Thoracic aorta (tissue), 2 donors: ENCODE measurements around the gene SUPT4H1. TPM values are rescaled to one million over a fixed set of nuclear protein-coding genes. Genes with fewer than 3 reads are reported as not detected.

Source experiments
- ATAC-seq: fragments of 150-250 bp; one replicate; pipeline ENCODE4 v1.8.0; 2017; ENCODE audit warnings: low read depth; ENCODE audit not compliant: insufficient number of reproducible peaks, low FRiP score
- DNase-seq: peaks from one replicate; pipeline ENCODE4 v3.0.0-alpha.2; 2020; ENCODE audit warnings: low spot score
- H3K27ac ChIP-seq, 2 donors: fragments of 200-600 bp; sonication (generic); 1 replicate in 1 of 2; 2 replicates in 1 of 2; pipeline ENCODE4 v1.5.1; 2016; ENCODE audit warnings: mild to moderate bottlenecking in 2 of 2, moderate library complexity in 2 of 2
- H3K27me3 ChIP-seq: fragments of 200-600 bp; sonication (generic); replicated peaks from 2 replicates; pipeline ENCODE4 v1.6.0; 2016; ENCODE audit warnings: mild to moderate bottlenecking; ENCODE audit not compliant: insufficient read depth
- H3K36me3 ChIP-seq: fragments of 200-600 bp; sonication (generic); one replicate; pipeline ENCODE4 v1.5.1; 2016
- H3K4me1 ChIP-seq, 2 donors: fragments of 200-600 bp; sonication (generic); 1 replicate in 1 of 2; 2 replicates in 1 of 2; pipeline versions ENCODE4 v1.5.1 to v1.6.0; 2016; ENCODE audit warnings: low read depth in 2 of 2, mild to moderate bottlenecking in 1 of 2; ENCODE audit not compliant: control insufficient read depth in 1 of 2
- H3K4me3 ChIP-seq: fragments of 200-600 bp; sonication (generic); 2 replicates; pipeline ENCODE4 v1.5.1; 2016; ENCODE audit warnings: mild to moderate bottlenecking
- H3K9me3 ChIP-seq: fragments of 200-600 bp; sonication (generic); 2 replicates; pipeline ENCODE4 v1.5.1; 2016
- CTCF ChIP-seq: fragments of 200-600 bp; sonication (generic); IDR thresholded peaks from one replicate; pipeline ENCODE4 v1.5.1; 2019; ENCODE audit warnings: antibody characterized with exemption
- total RNA-seq, 2 donors: library from RNA; depleted of rRNA; stranded (reverse); fragments of >200 nt; gene quantifications; one replicate each; pipeline versions ENCODE4 v1.1.0 to v1.2.3, GENCODE V29; 2016

The SUPT4H1 gene
- total RNA-seq, 2 donors from 2014 or later: 30.6 to 37.3 TPM

DNA sequence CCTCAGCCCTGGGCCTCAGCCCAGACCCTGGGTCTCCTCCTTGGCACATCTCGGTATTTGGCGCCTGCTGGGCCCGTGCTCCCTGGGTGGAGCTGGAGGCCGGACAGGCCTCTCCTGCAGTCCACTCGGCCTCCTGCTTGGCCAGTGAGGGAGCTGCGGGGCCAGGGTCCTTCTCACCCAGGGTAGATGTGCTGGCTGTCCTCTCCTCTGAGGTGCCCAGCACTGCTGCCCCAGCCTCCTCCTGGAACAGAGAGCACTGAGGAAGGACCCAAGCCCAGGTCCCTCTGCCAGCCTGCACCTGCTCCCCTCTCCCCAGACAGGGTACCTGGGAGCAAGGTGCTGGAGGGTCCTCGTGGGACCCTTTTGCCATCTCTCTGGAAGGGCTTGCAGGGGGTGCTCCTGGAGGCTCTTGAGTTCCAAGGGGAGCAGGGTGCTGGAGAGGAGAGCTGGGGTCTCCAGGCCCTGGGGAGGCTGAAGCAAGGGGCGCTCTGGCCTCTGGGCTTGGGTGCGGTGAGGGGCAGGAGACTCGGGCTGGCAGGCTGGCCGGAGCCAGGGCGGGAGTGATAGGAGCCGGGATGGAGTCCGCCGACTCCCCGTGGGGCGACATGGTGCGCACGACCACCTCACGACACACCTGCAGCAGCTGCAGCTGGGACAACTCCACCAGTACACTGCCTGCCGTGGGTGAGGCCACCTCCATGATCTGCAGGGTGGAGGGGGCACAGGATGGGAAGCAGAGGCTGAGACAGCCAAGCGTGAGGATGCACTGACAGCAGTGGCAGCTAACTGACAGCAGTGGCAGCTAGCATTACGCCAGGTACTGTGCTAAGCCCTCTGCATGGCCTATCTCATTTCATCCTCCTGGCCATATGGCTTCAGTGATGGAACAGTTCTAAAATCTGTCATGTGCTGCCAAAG is 41.2 kb downstream of the SUPT4H1 start:
- no peak for DNase-seq
- H3K27me3 ChIP-seq: no peaks in the 10 kb centered on the region
- no peak for ATAC-seq

DNA sequence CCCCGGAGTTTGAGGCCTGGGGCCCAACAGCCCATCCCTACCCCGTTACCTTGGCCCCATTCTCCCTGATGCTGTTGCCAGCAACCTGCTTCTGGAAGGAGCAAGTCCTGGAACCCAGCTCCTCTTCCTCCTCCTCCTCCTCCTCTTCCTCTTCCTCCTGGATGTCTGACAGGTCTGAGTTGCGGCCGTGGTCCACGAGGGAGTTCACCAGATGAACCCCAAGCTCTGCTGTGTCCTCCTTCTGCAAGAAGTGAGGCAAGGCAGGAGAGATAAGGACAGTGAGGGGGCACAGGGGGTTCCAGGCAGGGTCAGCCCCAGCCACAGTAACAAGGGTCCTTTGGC is 42.1 kb downstream of the SUPT4H1 start:
- Histone ChIP-seq H3K27ac (no peak overlapping the region), H3K4me1 (no peaks in the 10 kb centered on the region), H3K9me3 (no peaks in the 10 kb centered on the region), H3K4me3 (no peak overlapping the region), H3K27me3 (no peaks in the 10 kb centered on the region), H3K36me3 (peaks cover 5% of the 10 kb centered on the region)
- no peak for TF ChIP-seq CTCF
- no peak for ATAC-seq
- no peak for DNase-seq

More for the DNA sequence above, 41.2 kb downstream of the SUPT4H1 start:
- no peak overlapping the region for H3K4me3 ChIP-seq
- H3K36me3 ChIP-seq: peaks cover 5% of the 10 kb centered on the region
- TF ChIP-seq CTCF: no peak
- H3K27ac ChIP-seq: no peak overlapping the region
- no peaks in the 10 kb centered on the region for H3K4me1 ChIP-seq
- H3K9me3 ChIP-seq: no peaks in the 10 kb centered on the region

DNA sequence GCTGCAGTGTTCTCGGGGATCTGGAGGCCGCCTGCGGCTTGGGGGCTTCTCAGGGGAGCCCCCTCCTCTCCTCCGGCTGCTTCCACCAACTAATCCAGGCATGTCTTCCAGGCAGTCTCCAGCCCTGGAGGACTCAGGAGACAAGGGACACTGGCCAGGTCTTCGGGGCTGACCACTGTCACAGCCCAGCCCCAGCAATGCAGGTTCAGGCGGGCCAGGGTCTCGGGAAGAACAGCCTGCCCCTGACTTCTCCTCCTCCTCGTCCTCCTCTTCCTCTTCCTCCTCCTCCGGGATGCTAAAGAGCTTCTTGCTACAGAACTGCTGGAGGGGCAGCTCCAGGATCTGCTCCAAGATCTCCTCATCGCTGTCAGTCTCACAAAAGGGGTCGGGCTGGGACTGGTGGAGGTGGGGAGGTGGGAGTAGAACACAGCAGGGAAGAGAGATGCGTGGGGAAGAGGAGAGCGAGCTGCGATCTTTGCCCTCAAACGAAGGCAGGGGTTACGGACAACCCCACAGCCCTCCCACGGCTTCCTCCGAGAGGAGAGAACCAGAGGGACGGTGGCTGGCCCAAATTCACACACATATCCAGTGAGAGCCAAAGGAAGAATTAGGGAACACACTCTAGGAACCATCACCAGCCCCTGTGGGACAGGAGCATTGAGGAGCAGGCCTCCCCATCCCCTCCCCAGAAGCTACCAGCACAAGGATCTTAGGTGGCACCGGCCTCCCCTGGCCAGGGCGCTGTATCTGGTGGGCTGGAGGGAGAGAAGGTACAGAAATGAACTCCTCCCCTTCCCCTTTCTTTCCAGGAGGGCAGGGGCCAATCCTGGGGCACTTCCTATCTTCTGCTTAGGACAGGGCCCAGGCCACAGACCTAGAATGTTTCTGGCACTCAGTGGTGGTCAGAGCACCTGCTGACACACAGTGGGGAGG is 42.8 kb downstream of the SUPT4H1 start:
- DNase-seq: no peak
- Histone ChIP-seq H3K9me3 (no peaks in the 10 kb centered on the region), H3K27ac (no peak overlapping the region), H3K36me3 (peaks cover 5% of the 10 kb centered on the region), H3K4me1 (no peaks in the 10 kb centered on the region), H3K27me3 (no peaks in the 10 kb centered on the region), H3K4me3 (no peak overlapping the region)
- no peak for ATAC-seq
- no peak for TF ChIP-seq CTCF

DNA sequence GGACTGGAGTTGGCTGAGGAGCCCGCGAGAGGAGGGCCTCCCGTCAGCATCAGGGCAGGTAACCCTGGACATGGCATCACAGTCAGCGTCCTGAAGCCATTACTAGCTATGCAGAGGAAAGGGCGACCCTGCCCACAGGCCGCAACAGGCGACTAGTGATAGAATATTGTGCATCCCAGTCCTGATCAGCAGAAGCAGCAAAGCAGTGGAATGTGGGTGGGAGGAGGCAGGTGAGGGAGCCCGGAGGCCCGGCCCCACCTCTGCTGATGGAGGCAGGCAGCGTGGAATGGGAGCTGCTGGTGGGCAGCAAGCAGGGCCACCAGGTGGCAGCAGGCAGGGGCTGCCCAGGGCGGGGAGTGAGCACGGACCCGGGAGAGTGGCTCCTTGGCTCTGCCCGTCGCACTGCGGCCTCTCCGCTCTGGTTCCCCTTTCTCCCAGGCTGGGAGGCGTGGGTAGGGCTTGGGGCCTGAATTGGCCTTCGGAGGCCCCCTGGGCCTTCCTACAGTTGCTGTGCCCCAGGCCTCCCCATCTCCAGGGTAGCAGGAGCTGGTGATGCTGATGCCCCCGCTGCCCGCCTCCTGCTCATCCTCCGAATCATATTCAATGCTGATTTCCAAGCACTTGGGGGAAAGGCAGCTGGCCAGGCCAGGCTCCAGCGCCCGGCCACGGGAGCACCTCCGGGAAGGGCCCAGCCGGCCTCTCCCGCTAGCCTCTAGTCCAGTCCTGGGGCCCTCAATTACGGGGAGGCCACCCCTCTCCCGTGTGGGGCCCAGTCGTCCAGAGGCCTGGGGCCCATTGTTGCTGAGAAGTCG is 43.6 kb downstream of the SUPT4H1 start:
- Histone ChIP-seq H3K27ac (no peak overlapping the region), H3K36me3 (peaks cover 5% of the 10 kb centered on the region), H3K4me3 (no peak overlapping the region), H3K9me3 (no peaks in the 10 kb centered on the region), H3K4me1 (no peaks in the 10 kb centered on the region), H3K27me3 (no peaks in the 10 kb centered on the region)
- no peak for ATAC-seq
- no peak for TF ChIP-seq CTCF
- no peak for DNase-seq
